ENCODE data around the gene NUDT17.

DNA sequence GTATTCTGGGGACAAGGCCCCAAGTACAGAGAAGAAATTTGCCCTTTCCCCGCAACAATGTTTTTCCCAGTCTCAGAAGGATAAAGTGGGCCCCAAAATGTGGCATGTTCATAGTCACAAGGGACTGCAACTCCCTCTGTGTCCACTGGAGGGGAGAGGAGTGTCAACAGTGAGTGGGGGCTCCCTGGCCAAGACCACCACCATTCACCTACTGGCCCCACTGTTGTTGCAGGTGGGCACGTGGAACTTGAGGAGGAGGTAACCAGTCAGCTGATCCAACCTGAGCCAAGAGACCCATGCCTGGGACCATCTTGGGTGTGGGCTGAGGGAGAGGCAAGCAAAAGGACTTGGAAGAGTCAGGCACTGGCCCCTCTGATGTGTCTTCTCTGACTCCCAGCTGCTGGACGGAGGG lies 777 bp downstream of the NUDT17 start:
- TF ChIP-seq TAF1 (IDR thresholded peaks at IDR 0.05; ENCODE audit: borderline replicate concordance, insufficient read depth, low read length) (no peak), POLR2AphosphoS5 (IDR thresholded peaks at IDR 0.05; ENCODE audit: low read depth, low read length) (no peak)
